Prostate gland (tissue), 2 donors: Measurements from ENCODE around the gene CRK.

Source experiments
- POLR2A ChIP-seq: fragments of 450-650 bp; IDR thresholded peaks from one replicate; pipeline ENCODE4 v1.6.1; 2016; ENCODE audit warnings: antibody characterized with exemption, mild to moderate bottlenecking
- POLR2AphosphoS5 ChIP-seq: sonication (generic); formaldehyde crosslinking; IDR thresholded peaks from one replicate; pipeline ENCODE4 v1.6.1; 2017; ENCODE audit warnings: antibody characterized with exemption
- TF ChIP-seq, protein P1 (sequence below), 4 experiments: fragments of 200-600 bp in 2 of 4; fragments of 450-650 bp in 2 of 4; sonication (generic) in 2 of 4; IDR thresholded peaks; 1 replicate in 3 of 4; 2 replicates in 1 of 4; pipeline ENCODE4 v1.5.1; 2016 to 2019; ENCODE audit warnings: antibody characterized with exemption in 4 of 4, mild to moderate bottlenecking in 2 of 4, moderate library complexity in 2 of 4

DNA sequence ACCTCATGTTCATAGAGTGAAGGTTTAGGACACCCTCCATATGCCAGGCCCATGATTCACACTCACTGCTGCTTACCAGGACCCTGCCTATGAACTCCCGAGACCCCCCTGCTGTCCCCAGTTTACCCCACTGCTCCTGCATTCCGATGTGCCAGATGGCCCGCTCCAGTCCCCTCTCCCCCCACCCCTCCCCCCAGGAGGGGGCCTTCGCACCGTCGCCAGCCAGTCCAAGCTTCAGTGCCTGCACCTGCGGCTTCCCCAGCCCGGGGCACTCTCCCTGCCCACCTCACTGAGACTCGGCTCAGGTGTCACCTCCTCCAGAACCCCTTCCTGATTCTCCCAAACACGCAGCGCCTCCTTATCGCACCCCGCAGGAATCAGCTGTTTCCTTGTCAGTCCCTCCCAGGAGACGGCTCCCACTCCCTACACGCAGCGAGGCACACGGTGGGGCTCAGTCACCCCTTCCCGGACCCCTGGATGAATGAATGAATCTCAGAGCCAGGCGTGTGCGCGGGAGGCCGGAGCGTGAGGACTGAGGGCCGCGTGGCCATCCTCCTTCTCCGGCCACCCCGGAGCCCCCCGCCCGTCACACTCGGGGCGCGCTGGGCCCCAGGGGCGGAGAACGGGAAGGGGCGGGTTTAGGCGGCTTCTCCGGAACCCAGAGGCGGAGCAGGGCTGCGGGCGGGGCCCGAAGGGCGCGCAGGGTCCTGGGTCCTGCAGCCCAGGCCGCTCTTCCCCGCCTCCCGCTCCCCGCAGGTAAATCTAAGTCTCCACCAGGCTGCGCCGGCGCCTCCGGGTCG is 34.8 kb upstream of the CRK start:
- TF ChIP-seq POLR2AphosphoS5 (peak; percentile 50), POLR2A (peak; percentile 79)
- TF ChIP-seq, protein P1, sequence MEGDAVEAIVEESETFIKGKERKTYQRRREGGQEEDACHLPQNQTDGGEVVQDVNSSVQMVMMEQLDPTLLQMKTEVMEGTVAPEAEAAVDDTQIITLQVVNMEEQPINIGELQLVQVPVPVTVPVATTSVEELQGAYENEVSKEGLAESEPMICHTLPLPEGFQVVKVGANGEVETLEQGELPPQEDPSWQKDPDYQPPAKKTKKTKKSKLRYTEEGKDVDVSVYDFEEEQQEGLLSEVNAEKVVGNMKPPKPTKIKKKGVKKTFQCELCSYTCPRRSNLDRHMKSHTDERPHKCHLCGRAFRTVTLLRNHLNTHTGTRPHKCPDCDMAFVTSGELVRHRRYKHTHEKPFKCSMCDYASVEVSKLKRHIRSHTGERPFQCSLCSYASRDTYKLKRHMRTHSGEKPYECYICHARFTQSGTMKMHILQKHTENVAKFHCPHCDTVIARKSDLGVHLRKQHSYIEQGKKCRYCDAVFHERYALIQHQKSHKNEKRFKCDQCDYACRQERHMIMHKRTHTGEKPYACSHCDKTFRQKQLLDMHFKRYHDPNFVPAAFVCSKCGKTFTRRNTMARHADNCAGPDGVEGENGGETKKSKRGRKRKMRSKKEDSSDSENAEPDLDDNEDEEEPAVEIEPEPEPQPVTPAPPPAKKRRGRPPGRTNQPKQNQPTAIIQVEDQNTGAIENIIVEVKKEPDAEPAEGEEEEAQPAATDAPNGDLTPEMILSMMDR (IDR thresholded peaks at IDR 0.05) = peak in 1 of 4 experiments; percentile 7
